ENCODE measurements around the gene DQX1. TPM values are rescaled to one million over a fixed set of nuclear protein-coding genes. Genes with fewer than 3 reads are reported as not detected.
A peak's percentile ranks its signal among the peaks of the same experiment; 100 is the strongest.

Gene DQX1
- total RNA-seq, 1 donor from 2014 or later = 0.23 TPM

DNA sequence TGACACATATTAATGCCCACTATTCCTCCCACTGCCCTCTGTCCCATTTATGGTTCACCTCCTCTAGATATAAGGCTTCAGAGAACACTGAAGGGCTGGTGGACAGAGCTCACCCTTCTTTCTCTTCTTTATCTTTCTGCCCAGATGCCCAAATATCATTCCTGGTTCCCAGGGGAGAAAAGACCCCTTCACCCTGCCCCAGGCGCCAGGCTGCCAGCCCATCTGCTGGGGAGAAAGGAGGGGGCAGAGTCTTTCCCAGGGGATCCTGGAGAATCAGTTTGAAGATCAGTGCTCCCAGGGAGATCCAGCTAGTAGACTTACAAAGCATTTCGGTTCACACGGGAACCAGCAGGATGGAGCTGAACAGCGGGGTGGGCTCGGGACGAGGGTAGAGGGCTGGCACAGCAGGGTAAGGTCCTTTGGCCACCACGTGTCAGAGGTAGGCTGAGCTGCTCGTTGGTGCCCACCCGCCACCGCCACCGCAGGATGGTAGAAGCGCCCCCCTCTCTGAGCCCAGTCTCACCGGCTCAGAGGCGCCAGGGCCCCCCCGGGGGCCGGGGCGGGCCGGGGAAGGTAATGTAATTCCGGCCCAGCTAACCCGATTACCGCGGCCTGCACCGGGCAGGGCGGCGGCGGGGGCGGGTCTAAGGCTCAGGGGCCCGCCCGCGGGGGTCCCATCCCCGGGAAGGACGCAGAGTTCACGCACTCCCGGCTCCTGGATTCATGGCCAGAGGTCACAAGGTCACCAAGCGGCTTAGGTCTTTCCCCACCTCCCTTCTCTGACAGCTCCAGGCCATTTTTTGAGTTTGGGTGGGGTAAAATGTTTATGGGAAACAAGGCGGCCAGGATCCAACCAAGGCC is 13.1 kb downstream of the DQX1 start:
- DNase-seq (ENCODE audit: low spot score) (no peak), ATAC-seq (no peak)

DNA sequence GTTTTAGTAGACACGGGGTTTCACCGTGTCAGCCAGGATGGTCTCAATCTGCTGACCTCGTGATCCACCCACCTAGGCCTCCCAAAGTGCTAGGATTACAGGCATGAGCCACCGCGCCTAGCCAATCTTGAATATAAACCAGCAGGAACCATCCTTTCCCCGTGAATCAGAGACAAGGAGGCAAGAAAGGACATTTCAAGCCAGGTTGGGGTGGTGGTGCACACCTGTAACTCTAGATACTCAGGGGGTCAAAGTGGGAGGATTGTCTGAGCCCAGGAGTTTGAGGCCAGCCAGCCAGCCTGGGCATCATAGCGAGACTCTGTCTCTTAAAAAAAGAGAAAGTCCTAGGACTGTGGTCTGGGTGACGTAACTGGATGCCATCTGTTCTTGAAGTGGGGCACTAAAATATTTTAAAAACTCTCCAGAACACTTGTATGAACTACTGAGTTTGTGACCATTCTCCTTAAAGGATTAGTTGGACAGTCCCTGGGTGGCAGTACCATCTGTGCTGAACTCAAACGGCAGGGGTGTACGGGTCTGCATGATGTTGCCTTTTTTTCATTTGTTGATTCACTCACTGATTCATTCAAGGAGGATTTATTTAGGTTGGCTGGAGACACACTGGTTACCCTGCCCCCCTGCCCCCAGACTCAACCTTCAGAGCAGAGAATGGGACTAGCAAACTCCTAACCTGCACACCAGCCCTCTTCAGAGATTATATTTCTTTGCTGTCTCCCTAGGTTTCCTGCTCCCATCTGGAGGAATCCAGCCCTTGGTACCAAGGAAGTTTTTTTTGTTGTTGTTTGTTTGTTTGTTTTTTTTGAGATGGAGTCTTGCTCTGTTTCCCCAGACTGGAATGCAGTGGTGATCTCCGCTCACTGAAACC is 14.7 kb downstream of the DQX1 start:
- ATAC-seq (no peak), DNase-seq (ENCODE audit: low spot score) (no peak)

DNA sequence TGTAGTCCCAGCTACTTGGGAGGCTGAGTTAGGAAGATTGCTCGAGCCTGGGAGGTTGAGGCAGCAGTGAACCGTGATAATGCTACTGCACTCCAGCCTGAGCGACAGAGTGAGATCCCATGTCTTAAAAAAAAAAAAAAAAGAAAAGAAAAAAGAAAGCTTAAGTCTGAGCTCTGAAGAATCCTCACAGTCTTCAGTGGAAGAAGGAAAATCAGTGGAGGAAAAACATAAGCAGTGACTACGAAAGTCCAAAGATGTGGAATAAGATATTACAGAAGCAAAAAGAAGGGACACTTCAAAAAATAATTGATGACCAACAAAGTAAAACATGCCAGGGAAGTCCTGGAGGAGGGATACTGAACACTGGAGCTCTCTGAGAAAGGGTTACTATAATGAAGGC is 15.8 kb downstream of the DQX1 start:
- DNase-seq (ENCODE audit: low spot score) (no peak), ATAC-seq (no peak)

DNA sequence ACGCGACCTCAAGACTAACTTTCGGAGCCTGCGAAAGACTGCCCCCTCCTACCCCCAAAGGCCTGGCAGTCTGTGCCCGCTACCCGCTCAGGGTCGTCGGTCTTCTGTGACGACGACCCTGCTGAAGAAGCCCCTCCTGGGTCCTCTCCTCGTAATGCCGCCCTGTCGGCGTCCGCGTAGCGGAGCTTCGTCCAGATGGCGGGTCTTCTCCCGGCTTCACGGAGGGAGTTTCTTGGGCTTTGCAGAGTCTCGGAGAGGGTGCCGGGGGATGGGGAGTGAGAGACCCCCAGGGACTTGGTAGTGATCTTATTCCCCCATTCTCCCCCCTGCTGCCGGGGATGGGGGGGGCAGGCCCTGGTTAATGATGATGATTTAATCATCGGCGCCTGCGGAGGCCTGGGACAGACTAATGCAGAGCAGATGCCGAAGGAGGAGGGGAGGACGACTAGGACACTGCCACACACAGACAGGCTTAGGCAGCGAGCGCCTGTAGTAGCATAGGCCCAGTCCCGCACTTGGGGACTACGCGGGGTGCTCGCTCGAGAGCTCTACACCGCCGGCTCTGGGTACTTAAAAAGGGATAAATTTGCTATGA is 18.0 kb downstream of the DQX1 start:
- no peak for DNase-seq (ENCODE audit: low spot score)

DNA sequence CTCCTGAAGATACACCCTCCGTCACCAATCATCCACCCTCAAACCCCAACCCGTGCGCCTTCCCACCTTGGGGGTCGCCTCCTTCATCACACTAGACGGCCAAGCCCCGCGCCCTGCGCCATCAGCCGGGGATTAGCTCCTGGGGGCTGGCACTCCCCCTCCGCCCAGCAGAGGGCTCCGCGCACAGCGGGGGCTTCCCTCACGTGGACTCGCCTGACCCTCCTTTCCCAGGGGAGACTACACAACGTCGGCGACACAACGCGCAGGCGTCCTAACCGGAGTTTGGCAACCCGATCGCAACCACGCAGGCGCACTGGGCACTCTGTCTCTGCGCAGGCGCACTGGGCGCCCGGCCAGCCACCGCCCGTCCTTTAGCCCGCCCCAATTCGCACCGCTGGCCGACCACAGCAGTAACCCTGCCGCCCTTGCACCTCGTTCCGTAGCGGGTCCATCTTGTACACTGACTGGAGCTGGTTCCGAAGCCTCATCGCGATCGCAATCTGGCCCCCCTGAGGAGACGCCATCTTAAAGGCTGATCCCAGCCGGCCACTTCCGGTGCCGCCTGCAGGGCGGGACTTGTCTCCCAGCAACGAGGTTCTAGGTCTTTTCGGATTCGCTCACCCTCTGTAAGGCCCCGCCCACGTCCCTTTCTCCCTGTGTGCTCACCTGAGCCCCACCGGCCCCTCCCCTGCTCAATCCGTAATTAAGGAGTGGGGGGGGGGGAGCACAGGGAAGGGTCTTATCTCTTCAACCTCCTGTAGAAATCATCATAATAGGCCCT is 18.7 kb downstream of the DQX1 start, which contains the start of gene PCGF1:
PCGF1 (minus strand) TSS at position 551 of the 781 bp plus-strand sequence; CDS start at position 524, 27 bp downstream.
- peak; percentile 99 for DNase-seq (ENCODE audit: low spot score)
- peak; percentile 83 for ATAC-seq

More for the DNA sequence above, 18.0 kb downstream of the DQX1 start:
- peak; percentile 19 for ATAC-seq

DNA sequence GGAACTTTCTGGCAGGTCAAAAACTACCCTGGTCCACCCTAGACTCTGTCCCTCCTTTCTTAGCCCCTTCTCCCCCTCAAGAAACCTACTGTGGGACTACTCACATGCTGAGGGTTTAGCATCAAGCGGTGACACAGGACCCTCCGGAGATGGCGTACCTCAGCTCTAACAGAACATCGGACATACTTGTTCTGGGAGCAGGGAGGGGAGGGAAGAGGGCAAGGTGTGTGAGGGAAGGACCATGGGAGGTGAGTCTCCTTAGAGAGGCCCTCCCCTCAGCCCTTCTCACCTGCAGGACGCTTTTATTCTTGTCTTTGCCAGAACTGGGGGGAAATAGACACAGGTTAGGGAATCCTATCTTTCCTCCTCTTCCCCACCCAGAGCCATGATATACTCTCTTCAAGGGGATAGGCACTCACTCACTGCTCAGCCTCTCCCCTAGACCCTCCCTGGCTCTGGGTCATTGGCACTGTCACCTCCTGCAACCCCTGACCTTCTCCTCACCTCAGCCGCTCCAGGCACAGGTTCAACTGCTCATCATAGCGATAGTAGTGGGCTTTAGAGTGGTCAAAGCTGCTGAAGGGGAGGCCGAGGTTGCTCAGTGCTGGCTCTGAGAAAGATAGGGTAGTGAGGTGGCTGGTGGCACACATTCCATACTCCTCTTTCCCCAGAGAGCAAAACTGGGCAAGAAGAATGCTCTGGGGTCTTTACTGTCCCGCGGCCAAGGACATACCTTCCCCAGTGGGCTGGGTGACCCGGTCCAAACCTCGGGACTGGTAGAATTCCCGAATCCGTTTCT is 20.4 kb downstream of the DQX1 start:
- ATAC-seq = no peak
- no peak for DNase-seq (ENCODE audit: low spot score)

DNA sequence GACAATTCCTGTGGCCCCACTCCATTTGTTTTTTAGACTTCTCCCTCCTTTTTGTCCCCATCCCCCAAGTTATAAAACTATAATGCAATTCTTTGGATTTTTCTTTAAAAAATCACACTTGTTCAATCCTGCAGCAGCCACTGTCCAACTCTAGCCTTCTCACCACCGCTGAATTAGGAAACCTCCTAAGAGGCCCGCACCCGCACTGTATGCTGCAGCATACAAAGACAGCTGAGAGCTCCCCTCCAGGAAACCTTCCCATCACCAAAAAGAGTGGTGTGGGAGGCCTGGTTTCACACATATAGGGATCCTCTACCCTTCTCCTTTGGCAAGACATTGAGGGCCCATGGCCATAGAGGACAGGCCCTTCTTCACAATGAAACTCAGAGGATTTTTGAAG is 21.4 kb downstream of the DQX1 start:
- ATAC-seq (no peak), DNase-seq (ENCODE audit: low spot score) (no peak)

DNA sequence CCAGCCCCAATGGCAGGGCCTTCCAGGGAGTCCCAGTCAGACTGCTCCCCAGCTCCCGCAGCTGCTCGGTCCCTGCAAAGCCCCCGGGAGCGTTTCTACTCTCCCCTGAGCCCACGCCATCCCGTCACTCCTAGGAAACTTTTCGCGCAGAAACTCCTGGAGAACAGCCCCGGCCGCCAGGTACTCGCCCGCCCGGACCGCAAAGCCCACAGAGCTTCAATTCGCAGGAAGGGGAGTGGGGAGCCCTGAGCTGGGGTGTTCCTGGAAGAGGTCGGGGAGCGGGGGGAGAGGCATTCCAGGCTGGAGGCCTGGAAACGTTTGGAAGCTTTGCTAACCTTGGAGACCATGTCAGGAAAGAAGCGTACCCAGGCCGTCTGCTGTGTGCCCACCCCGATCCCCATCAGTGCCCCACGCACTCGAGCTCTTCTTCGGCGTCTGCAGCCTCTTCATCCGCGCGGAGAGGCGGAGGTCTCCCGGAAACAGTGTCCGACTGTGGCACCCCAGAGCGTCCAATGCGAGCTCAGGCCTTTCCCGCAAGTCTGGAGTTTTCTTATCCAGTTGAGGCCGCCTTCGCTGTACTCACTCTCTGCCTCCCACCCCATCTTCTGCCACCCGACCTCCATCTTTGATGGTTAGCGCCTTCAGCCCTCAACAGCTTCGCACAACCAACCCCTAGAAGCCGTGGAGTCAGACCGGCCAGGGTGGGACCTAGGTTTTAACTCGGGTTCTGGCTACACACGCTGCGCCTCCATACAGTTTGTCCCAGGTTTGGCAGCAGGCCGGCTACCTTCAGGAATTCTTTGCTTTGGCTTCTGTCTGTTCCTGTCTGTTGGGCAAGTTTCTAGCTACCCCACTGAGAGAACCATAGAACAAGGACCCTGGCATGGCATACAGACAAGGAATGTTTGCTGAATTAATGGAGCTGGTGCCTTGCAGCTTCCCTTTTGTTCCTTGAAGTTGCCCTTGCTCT is 22.2 kb downstream of the DQX1 start:
- no peak for DNase-seq (ENCODE audit: low spot score)
- no peak for ATAC-seq

DNA sequence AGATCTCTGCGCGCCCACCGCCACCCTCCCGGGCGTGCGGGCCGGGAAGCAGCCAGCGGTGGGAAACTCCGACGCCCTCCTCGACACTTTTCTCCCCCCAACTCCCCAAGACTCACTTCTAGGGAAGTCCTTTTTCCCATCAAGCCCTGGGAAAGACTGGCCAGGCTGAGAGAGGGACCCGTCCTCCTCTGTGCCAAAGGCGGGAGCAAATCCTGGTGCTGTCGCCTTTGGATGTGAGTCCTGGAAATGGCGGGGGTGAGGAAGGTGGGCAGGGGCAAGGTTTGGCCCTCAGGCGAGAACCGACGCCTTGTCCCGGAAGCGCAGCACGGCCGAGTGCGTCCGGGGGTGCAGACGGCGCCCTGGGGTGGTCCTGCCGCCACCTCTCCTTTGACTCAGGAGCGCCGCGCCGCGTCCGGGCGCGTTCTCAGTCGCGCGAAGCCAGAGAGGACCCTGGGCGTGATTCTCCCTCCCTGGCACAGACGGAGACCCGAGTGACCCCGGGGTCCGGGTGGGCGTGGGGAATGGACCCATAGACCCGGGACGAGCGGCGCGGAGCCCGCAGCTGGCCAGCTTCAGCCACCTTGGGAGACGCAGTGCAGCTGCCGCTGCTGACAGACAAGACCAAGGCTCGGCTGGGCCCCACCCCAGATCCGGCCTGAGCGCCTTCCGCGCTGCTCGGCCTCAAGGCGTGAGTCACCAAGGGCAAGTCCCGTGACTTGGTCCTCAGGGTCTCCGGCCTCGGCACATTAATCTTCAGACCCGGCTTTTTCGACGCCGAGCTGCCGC is 23.1 kb downstream of the DQX1 start:
- ATAC-seq = peak; percentile 40

DNA sequence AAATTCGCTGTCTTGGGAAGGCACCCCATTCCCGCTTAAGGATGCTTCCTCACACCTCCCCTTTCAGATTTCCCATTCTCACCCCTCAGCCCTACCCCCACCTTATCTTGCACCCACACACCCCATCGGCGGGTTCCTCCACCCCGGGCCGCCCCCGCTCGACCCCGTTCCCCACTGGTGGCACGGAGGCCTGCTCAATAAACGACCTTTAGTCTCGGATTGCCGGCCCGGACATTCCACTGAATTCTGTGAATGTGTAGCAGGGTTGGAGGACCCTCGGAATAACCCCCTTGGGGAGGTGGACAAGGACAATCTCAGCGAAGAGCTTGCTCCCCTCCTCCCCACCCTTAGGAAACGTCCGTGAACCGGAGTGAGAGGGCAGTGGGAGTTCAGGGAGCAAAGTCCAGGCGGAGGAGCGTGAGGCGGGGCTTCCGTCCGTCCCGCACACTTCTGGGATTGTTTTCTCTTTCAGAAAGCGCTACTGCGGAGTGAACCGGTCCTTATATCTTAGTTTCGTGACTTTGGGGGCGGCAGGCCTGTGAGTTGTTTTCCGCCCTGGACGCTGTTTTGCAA is 23.8 kb downstream of the DQX1 start:
- DNase-seq (ENCODE audit: low spot score) (peak; percentile 88), ATAC-seq (peak; percentile 57)

More for the DNA sequence above, 23.1 kb downstream of the DQX1 start:
- peak; percentile 73 for DNase-seq (ENCODE audit: low spot score)

DNA sequence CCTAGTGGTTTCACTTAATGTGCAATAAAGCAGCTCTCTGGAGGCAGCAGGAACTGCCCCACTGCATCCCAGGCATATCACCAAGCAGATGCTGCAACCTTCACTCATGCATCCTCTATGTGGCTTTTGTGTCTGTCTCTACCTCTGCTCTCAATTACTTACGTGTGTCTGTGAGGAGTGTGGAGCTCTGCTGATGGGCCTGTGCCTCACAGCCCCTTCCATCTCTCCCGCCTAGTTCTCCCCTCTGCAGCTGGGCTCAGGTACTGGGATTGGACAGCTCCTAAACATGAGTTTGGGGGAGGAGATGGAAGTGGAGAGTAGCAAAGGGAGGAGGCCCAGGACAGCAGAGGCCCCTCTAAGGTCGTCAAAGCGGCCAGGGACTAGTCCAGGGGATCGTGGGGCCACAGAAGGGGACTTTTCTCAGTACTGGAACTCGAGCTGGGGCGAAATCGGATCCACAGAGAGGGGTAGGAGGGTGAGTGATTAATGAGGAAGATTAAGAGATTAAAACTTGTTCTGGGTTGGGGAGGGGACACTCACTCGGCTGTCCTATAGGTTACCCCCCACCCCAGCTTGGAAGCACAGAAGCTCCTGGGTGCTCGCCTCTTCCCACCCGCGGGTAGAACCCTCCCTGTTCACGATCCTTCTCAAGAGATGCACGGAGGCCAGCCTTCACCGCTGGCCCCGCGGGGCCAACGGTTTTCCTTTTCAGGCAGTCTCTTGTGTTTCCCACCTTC is 24.5 kb downstream of the DQX1 start:
- DNase-seq (ENCODE audit: low spot score) (no peak), ATAC-seq (no peak)

DNA sequence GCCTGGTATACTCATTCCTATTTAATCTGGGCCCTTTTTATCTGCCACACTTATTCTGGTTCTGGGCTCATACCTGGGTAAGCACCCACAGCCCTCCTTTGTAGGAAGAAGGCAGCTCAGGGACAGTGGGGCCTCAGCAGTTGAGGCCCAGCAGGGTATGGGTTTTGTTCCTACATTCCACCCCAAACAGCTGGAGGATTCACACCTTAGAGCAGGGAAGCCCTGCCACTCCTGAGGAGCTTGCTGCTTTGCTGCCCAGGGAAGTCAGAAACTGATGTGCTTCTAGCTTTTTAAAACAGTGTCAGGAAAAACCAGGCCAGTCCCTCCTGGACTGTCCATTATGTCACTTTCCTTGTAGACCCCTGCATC is 25.5 kb downstream of the DQX1 start:
- ATAC-seq (no peak), DNase-seq (ENCODE audit: low spot score) (no peak)

DNA sequence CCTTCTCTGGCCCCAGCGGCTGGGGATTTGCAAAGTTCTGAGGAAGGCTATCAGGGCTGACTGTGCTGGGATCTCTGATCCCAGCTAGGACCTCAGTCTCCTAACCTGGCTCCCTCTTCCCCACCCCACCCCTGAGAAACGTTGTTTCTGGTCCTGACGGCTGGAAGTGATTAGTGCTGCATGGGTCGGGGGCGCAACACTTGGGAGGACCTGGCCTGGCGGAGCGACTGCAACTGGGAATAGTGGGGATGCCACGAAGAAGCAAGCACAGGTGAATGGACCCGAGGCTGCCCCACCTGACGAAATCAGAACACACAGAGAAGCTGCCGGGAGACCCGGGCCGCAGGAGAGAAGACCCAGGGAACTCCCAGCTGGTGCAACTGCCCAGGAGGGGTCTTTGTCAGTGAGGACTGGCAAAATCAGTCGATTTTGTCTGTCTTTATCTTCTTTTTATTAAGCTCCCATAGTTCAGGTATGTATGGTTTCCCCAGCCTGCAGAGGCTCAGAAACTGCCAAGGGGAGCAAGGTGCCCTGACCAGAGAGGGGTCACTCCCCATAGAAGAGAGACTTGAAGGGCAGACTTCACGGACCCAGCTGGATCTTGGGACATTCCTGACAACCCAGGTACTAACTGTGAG is 26.0 kb downstream of the DQX1 start:
- DNase-seq (ENCODE audit: low spot score) (no peak), ATAC-seq (no peak)

DNA sequence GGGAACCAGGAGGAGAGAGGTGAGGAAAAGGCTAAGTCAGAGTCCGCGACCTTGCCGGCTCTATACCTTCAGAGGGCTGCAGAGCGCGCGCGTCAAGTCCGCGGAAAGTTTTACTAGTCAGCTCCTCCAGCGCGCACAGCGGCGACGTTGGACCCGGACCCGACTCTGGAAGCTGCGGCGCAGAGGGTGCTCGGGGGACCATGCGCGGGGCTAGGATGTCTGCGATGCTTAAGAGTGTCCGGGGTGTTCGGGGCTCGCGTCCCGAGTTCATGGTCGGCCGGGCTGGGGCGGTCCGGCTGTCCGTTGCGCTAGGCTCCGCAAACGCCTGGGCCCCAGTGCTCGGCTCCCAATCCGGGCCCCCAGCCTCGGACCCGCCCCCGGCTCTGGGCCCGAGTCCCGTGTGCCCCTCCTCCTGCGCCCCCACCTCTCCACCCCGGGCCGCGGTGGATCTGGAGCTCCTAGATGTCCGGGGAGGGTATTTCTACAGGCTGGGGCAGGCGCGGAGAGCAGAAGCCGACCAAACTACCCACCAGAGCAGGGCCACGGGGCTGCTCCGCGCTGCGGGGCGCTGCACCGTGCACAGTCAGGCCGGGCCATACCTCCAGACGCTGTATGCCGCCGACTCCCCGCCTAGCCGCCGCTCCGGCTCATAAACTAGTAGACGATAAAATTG is 26.6 kb downstream of the DQX1 start, which contains the start of gene LBX2:
LBX2 (minus strand) TSS at position 337 of the 673 bp plus-strand sequence; CDS start at position 271, 66 bp downstream.
- DNase-seq (ENCODE audit: low spot score) (peak; percentile 62), ATAC-seq (peak; percentile 30)

DNA sequence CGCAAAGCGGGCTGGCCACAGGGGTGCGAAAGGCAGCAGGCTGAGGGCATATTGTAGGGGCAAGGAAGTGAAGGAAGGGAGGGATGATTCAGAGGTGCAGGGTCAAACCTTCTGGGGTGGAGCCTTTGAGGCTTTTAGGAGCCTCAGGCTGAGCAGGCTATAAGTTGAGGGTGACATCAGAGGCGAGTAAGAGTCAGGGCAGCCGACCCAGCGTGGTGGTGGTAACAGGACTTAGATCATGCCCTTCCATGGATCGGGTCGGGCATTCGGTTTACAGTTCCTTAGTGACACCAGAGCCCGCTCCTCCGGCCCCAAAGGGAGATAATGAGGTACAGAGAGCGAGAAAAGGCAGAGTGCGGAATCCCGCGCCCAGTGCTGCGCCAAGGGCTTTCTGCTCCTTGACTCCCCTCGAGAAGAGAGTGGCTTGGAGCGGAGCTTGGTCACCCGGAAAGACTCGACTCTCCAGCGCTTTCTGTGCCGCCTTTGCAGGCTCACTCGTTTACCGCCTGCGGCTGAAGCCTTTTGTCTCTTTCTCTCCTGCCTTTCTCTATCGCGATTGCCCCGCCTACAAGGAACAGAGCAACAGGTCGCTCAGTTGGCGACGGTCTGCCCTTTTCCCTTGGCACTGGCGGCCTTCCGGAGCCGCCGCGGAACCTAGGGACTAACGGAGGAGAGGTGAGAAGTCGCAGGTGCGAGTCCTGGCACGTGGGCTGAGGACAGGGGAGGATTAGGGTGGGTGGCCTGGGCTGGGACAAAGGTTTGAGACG is 27.3 kb downstream of the DQX1 start:
- peak; percentile 32 for ATAC-seq
- peak; percentile 74 for DNase-seq (ENCODE audit: low spot score)

Data from left lobe of liver (tissue), 2 donors.